PC-9 (cell line): ENCODE measurements around the gene CCL24. TPM values are rescaled to one million over a fixed set of nuclear protein-coding genes. Genes with fewer than 3 reads are reported as not detected.

Experiments
- BruUV-seq: library from RNA; stranded (reverse); fragments of 400-500 nt; replicated peaks from 2 replicates; lab custom pipeline; 2021; lab: Mats Ljungman, UMichigan
- CTCF ChIA-PET: fragments of 300-600 bp; sonication (Branson Sonifier 250); formaldehyde crosslinking; loops from one replicate; lab custom pipeline; 2022; ENCODE audit warnings: antibody characterized with exemption; lab: Charles Lee
- POLR2A ChIA-PET: fragments of 300-600 bp; sonication (Branson Sonifier 250); formaldehyde crosslinking; loops from one replicate; lab custom pipeline; 2022; ENCODE audit warnings: antibody characterized with exemption; ENCODE audit not compliant: unreplicated experiment; lab: Charles Lee
- DNase-seq, 2 experiments: peaks; one replicate each; pipeline versions ENCODE4 v3.0.0 to v3.0.0-alpha.2; 2015 to 2022; ENCODE audit warnings: mixed read lengths in 1 of 2
- H2AFZ ChIP-seq: fragments of 200-600 bp; sonication (generic); 2 replicates; pipeline ENCODE4 v1.8.1; 2017; ENCODE audit warnings: antibody characterized with exemption
- H3F3A ChIP-seq: fragments of 200-600 bp; sonication (generic); 2 replicates; pipeline ENCODE4 v1.8.1; 2017; ENCODE audit warnings: antibody characterized with exemption, mild to moderate bottlenecking, low read depth; ENCODE audit not compliant: insufficient read depth
- H3K27ac ChIP-seq: fragments of 200-600 bp; sonication (generic); 2 replicates; pipeline ENCODE4 v1.6.1; 2016; ENCODE audit warnings: mixed run types
- H3K27me3 ChIP-seq: fragments of 200-600 bp; sonication (generic); 2 replicates; pipeline ENCODE4 v1.6.1; 2016; ENCODE audit warnings: low read depth, mixed run types; ENCODE audit not compliant: insufficient read depth
- H3K36me3 ChIP-seq: fragments of 200-600 bp; sonication (generic); 2 replicates; pipeline ENCODE4 v1.6.1; 2016; ENCODE audit warnings: low read depth, mixed run types
- H3K4me1 ChIP-seq: fragments of 200-600 bp; sonication (generic); replicated peaks from 2 replicates; pipeline ENCODE4 v1.6.1; 2016; ENCODE audit warnings: mixed run types; ENCODE audit not compliant: insufficient read depth
- H3K4me2 ChIP-seq: fragments of 200-600 bp; sonication (generic); 2 replicates; pipeline ENCODE4 v1.6.1; 2017; ENCODE audit warnings: mixed run types
- H3K4me3 ChIP-seq: fragments of 200-600 bp; sonication (generic); 2 replicates; pipeline ENCODE4 v1.6.1; 2016; ENCODE audit warnings: mixed run types
- H3K79me2 ChIP-seq: fragments of 200-600 bp; sonication (generic); 2 replicates; pipeline ENCODE4 v1.6.1; 2017; ENCODE audit warnings: low read depth, mixed run types
- H3K9me2 ChIP-seq: fragments of 200-600 bp; sonication (generic); 2 replicates; pipeline ENCODE4 v1.8.1; 2017; ENCODE audit warnings: mild to moderate bottlenecking; ENCODE audit not compliant: insufficient read depth
- H3K9me3 ChIP-seq: fragments of 200-600 bp; sonication (generic); 2 replicates; pipeline ENCODE4 v1.8.1; 2016; ENCODE audit warnings: low read depth; ENCODE audit not compliant: insufficient read depth
- H4K20me1 ChIP-seq: fragments of 200-600 bp; sonication (generic); 2 replicates; pipeline ENCODE4 v1.8.1; 2017; ENCODE audit not compliant: insufficient read depth
- EZH2 ChIP-seq: fragments of 200-600 bp; sonication (generic); IDR thresholded peaks from 2 replicates; pipeline ENCODE4 v1.8.0; 2017; ENCODE audit warnings: antibody characterized with exemption, low read depth
- intact Hi-C: fragments of 100-400 bp; cut with micrococcal nuclease; formaldehyde crosslinking; loops from one replicate; pipeline ENCODE4 v1.10.0; 2022; ENCODE audit not compliant: unreplicated experiment
- total RNA-seq: library from RNA; stranded (reverse); gene quantifications from 2 replicates; pipeline ENCODE4 v1.2.3, GENCODE V29; 2021
- TF ChIP-seq, protein P1 (sequence below): fragments of 200-600 bp; sonication (generic); conservative IDR thresholded peaks from 2 replicates; pipeline ENCODE4 v1.6.1; 2017; ENCODE audit warnings: mixed run types, antibody characterized with exemption, mild to moderate bottlenecking, moderate library complexity

Gene CCL24
- total RNA-seq, 1 experiment from 2014 or later, result not detected

DNA sequence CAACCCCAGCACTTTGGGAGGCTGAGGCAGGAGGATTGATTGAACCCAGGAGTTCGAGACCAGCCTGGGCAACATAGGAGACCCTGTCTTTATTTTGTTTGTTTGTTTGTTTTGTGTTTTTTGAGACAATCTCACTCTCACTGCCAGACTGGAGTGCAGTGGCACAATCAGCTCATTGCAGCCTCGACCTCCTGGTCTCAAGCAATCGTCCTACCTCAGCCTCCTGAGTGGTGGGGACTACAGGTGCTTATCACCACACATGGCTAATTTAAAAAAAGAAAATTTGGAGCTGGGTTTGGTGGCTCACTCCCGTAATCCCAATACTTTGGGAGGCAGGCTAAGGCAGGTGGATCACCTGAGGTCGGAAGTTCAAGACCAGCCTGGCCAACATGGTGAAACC, 30.6 kb upstream of the CCL24 start:
- no peak overlapping the region for H3K4me2 ChIP-seq
- no peaks in the 10 kb centered on the region for H4K20me1 ChIP-seq
- H3F3A ChIP-seq, result peaks cover 21% of the 10 kb centered on the region
- peaks cover 22% of the 10 kb centered on the region for H3K4me1 ChIP-seq
- no peak overlapping the region for H2AFZ ChIP-seq
- BruUV-seq, result no TSS peak
- no peaks in the 10 kb centered on the region for H3K79me2 ChIP-seq
- TF ChIP-seq, protein P1, sequence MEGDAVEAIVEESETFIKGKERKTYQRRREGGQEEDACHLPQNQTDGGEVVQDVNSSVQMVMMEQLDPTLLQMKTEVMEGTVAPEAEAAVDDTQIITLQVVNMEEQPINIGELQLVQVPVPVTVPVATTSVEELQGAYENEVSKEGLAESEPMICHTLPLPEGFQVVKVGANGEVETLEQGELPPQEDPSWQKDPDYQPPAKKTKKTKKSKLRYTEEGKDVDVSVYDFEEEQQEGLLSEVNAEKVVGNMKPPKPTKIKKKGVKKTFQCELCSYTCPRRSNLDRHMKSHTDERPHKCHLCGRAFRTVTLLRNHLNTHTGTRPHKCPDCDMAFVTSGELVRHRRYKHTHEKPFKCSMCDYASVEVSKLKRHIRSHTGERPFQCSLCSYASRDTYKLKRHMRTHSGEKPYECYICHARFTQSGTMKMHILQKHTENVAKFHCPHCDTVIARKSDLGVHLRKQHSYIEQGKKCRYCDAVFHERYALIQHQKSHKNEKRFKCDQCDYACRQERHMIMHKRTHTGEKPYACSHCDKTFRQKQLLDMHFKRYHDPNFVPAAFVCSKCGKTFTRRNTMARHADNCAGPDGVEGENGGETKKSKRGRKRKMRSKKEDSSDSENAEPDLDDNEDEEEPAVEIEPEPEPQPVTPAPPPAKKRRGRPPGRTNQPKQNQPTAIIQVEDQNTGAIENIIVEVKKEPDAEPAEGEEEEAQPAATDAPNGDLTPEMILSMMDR, result no peak
- TF ChIP-seq EZH2, result no peak
- no peaks in the 10 kb centered on the region for H3K9me2 ChIP-seq
- H3K36me3 ChIP-seq, result no peaks in the 10 kb centered on the region
- no peak overlapping the region for H3K4me3 ChIP-seq
- intact Hi-C loops, result loop anchor here (10.0 kb wide), 1 partner anchor 69 kb away; the partner anchor contains the start of gene CCL26
- DNase-seq, result no peak
- POLR2A ChIA-PET, result no interaction called here
- no peaks in the 10 kb centered on the region for H3K27me3 ChIP-seq
- H3K9me3 ChIP-seq, result no peaks in the 10 kb centered on the region
- H3K27ac ChIP-seq, result no peak overlapping the region
- CTCF ChIA-PET, result interaction anchor here (0.5 kb wide), 1 partner anchor 435 kb away, joined by 6 read pairs; no protein-coding TSS in a partner anchor

DNA sequence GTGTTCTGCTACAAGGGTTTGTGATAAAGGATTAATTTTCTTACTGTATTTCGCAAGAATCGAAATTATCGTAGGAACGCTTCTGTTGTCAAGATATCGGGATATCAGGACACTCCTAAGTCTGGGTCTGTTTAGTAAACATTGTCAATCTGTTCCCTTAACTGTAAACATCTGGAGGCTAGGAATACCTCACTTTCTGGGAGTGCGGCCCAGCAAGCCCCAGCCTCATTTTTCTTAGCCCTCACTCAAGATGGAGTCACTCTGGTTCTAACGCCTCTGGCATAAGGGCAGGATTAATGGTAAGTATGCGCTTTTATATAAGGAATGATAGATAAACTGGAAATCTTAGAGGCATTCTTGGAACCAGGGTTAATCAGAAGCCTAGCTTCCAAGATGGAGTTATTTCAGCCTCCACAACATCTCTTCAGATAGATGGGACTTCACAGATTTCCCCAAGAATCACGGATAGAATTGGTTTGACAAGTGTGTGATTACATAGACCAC, 30.1 kb upstream of the CCL24 start:
- Histone ChIP-seq H2AFZ (no peak overlapping the region), H3K4me2 (0 out of 2 replicates have a peak overlapping the region, but pooled peaks have one; percentile 56), H3K9me3 (no peaks in the 10 kb centered on the region), H3K36me3 (no peaks in the 10 kb centered on the region), H3K27ac (0 out of 2 replicates have a peak overlapping the region, but pooled peaks have one; percentile 9), H3K4me3 (no peak overlapping the region), H4K20me1 (no peaks in the 10 kb centered on the region), H3F3A (peaks cover 21% of the 10 kb centered on the region), H3K4me1 (peaks cover 22% of the 10 kb centered on the region), H3K27me3 (no peaks in the 10 kb centered on the region), H3K9me2 (no peaks in the 10 kb centered on the region), H3K79me2 (no peaks in the 10 kb centered on the region)
- POLR2A ChIA-PET, result no interaction called here
- DNase-seq, result no peak
- TF ChIP-seq, protein P1, result no peak
- no peak for TF ChIP-seq EZH2
- BruUV-seq, result no TSS peak
- intact Hi-C loops, result loop anchor here (10.0 kb wide), 1 partner anchor 69 kb away; the partner anchor contains the start of gene CCL26
- CTCF ChIA-PET, result no interaction called here

DNA sequence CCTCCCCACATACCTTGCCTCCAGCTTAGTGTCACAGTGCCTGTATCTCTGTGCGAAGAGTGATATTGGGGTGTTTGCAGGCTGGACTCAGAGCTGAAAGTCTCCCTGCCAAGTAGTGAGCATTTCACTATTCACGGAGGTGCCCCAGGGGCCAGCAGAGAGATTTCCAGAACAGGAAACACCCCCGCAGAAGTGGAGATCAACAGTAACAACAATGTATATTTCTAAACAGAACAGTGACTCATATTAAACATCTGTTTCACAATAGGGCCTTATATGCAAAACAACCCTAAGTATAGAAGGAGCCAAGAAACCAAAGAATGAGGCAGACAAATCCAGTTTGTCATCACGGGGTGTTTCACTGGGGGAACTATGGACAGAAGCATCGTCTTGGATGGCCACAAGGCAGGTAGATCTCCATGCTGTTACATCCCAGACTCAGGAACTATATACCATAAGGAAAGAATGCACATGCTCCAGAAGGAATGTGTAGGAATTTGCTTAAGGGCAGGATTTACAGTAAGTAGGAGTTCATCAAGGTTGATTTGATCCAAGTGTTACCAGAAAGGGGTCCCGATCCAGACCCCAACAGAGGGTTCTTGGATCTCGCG, 29.3 kb upstream of the CCL24 start:
- H3K4me2 ChIP-seq, result peak overlapping the region; percentile 56
- no peaks in the 10 kb centered on the region for H3K79me2 ChIP-seq
- no peak overlapping the region for H2AFZ ChIP-seq
- no peak for TF ChIP-seq EZH2
- TF ChIP-seq, protein P1, result no peak
- H3K36me3 ChIP-seq, result no peaks in the 10 kb centered on the region
- H3K27ac ChIP-seq, result peak overlapping the region; percentile 47
- H4K20me1 ChIP-seq, result no peaks in the 10 kb centered on the region
- H3K4me1 ChIP-seq, result peaks cover 22% of the 10 kb centered on the region
- H3K9me2 ChIP-seq, result no peaks in the 10 kb centered on the region
- no TSS peak for BruUV-seq
- H3K4me3 ChIP-seq, result no peak overlapping the region
- intact Hi-C loops, result loop anchor here (10.0 kb wide), 1 partner anchor 68 kb away; the partner anchor contains the start of gene CCL26
- DNase-seq, result peak; percentile 43 to 92
- no peaks in the 10 kb centered on the region for H3K9me3 ChIP-seq
- H3F3A ChIP-seq, result peaks cover 21% of the 10 kb centered on the region
- ChIA-PET CTCF (no interaction called here), POLR2A (interaction anchor here (0.5 kb wide), 1 partner anchor 13 kb away, joined by 8 read pairs; no protein-coding TSS in a partner anchor)
- H3K27me3 ChIP-seq, result no peaks in the 10 kb centered on the region
